ENCODE results near the gene KRT86.

DNA sequence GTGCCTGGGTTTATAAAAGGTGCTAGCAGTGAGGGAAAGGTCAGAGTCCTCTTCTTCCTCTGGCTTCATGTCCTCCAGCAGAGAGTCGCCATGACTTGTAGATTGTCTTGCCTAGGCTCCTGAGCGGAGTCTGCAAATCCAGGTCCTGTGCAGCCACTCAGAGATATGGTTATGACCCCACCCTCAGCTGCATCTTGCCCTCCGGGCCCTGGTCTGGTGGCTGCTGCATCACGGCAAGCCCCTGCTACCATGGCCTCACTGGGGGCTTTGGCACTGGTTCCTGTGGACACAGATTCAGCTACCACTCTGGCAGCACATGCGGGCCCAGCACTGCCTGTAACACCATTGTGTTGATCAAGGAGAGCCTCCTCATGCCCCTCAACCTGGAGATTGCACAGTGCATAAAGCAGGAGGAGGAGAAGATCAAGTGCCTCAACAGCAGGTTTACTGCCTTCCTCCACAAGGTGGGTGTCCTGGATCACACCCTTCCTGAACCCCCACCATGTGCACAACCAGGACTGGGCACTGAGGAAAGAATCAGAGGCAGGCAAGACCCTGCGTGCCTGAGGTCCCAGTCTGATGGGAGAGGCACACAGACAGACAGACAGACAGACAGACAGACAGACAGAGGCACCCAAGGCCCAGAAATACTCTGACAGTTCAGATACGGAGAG lies 10.5 kb upstream of the KRT86 start:
- TF ChIP-seq EP300 (IDR thresholded peaks at IDR 0.05; ENCODE audit: borderline replicate concordance) (no peak), CEBPB (IDR thresholded peaks at IDR 0.05) (no peak), NFIC (IDR thresholded peaks at IDR 0.05) (no peak), RAD21 (IDR thresholded peaks at IDR 0.05; ENCODE audit: low read depth) (no peak)
